ENCODE measurements around the gene SAMD14. TPM values are rescaled to one million over a fixed set of nuclear protein-coding genes. Genes with fewer than 3 reads are reported as not detected.

SAMD14 gene
- total and polyA plus RNA-seq, 2 donors (not counting 1 experiment from before 2014, with no cell fraction given): 2.1 to 3.8 TPM

DNA sequence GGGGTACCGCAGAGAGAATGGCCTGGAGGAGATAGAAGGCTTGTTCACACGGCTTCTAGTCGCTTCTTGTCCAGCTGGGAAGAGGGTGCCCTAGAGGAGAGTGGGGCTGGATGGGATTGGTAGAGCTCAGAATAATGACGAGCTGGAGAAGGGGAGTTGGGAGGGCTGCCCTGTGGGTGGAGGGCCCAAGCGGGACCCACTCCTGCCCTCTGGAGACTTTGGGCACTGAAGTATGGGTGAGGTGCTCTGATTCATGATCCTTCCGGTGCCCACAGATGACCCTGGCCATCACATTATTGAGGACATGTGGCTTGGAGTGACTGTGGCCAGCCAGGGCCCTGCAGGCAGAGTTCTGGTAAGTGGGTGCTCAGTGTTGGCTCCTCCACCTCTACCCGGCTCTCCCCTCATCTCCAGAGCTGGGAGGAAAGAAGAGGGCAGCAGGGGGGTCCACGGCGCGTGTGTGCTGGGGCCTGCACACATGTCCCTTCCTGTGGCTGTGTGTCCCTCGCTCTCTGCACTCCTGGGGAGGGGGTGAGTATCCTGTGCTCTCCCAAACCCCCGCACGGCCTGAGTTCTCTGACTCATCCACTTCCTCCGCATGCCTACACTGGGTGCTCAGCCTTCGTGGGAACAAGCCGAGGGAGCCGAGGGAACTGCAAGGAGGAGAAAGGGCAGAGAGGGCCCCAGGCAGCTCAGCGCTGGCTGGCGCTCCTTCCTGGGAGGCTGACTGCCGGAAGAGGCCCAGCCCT lies 65.5 kb downstream of the SAMD14 start:
- TF ChIP-seq EZH2 (IDR thresholded peaks at IDR 0.05; ENCODE audit: low read length, missing control alignments): no peak
- TF ChIP-seq, protein P1, sequence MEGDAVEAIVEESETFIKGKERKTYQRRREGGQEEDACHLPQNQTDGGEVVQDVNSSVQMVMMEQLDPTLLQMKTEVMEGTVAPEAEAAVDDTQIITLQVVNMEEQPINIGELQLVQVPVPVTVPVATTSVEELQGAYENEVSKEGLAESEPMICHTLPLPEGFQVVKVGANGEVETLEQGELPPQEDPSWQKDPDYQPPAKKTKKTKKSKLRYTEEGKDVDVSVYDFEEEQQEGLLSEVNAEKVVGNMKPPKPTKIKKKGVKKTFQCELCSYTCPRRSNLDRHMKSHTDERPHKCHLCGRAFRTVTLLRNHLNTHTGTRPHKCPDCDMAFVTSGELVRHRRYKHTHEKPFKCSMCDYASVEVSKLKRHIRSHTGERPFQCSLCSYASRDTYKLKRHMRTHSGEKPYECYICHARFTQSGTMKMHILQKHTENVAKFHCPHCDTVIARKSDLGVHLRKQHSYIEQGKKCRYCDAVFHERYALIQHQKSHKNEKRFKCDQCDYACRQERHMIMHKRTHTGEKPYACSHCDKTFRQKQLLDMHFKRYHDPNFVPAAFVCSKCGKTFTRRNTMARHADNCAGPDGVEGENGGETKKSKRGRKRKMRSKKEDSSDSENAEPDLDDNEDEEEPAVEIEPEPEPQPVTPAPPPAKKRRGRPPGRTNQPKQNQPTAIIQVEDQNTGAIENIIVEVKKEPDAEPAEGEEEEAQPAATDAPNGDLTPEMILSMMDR (conservative IDR thresholded peaks at IDR 0.05 in 1 of 2, IDR thresholded peaks at IDR 0.05 in 1 of 2; ENCODE audit: low read depth in 1 of 2, low read length in 2 of 2): no peak
- H2AFZ ChIP-seq (ENCODE audit: low read length): no peak overlapping the region
- H3K4me2 ChIP-seq (ENCODE audit: extremely low read depth, insufficient read depth, low read length): peak overlapping the region; percentile 21
- peaks cover 58% of the 10 kb centered on the region for H3K4me1 ChIP-seq (ENCODE audit: control insufficient read depth, extremely low read depth, insufficient read depth, low read length)
- peaks cover 74% of the 10 kb centered on the region for H3K79me2 ChIP-seq (ENCODE audit: control insufficient read depth, insufficient read depth, low read length)
- H3K36me3 ChIP-seq (ENCODE audit: control insufficient read depth, insufficient read depth, low read length): peaks cover 7% of the 10 kb centered on the region
- H3K9me3 ChIP-seq (ENCODE audit: control insufficient read depth, insufficient read depth, low read depth, low read length): no peaks in the 10 kb centered on the region
- no peaks in the 10 kb centered on the region for H3K27me3 ChIP-seq (ENCODE audit: control insufficient read depth, insufficient read depth, low read length)
- no peak overlapping the region for H3K4me3 ChIP-seq (replicated peaks in 1 of 4; ENCODE audit: control extremely low read depth in 1 of 4, insufficient read depth in 1 of 4, low read depth in 3 of 4, low read length in 4 of 4)
- peak; percentile 92 to 97 for DNase-seq (ENCODE audit: low read depth in 2 of 2)
- no peaks in the 10 kb centered on the region for H4K20me1 ChIP-seq (ENCODE audit: control insufficient read depth, extremely low read depth, insufficient read depth, low read length)
- H3K9ac ChIP-seq (ENCODE audit: insufficient read depth, low read length): peak overlapping the region; percentile 48
- H3K27ac ChIP-seq (ENCODE audit: insufficient read depth, low read length): peak overlapping the region; percentile 86

- peak in 1 of 2 donors; percentile 61 for DNase-seq (ENCODE audit: low read depth in 2 of 2)
- no peak overlapping the region for H3K9ac ChIP-seq (ENCODE audit: insufficient read depth, low read length)
- peak overlapping the region; percentile 48 for H3K4me2 ChIP-seq (ENCODE audit: extremely low read depth, insufficient read depth, low read length)
- no peaks in the 10 kb centered on the region for H3K9me3 ChIP-seq (ENCODE audit: control insufficient read depth, insufficient read depth, low read depth, low read length)
- H3K36me3 ChIP-seq (ENCODE audit: control insufficient read depth, insufficient read depth, low read length): peaks cover 8% of the 10 kb centered on the region
- H3K27me3 ChIP-seq (ENCODE audit: control insufficient read depth, insufficient read depth, low read length): no peaks in the 10 kb centered on the region
- no peak overlapping the region for H2AFZ ChIP-seq (ENCODE audit: low read length)
- H3K27ac ChIP-seq (ENCODE audit: insufficient read depth, low read length): peak overlapping the region; percentile 86
- no peak overlapping the region for H3K4me3 ChIP-seq (replicated peaks in 1 of 4; ENCODE audit: control extremely low read depth in 1 of 4, insufficient read depth in 1 of 4, low read depth in 3 of 4, low read length in 4 of 4)
- no peaks in the 10 kb centered on the region for H4K20me1 ChIP-seq (ENCODE audit: control insufficient read depth, extremely low read depth, insufficient read depth, low read length)
- peaks cover 81% of the 10 kb centered on the region for H3K79me2 ChIP-seq (ENCODE audit: control insufficient read depth, insufficient read depth, low read length)
- H3K4me1 ChIP-seq (ENCODE audit: control insufficient read depth, extremely low read depth, insufficient read depth, low read length): peaks cover 65% of the 10 kb centered on the region
- TF ChIP-seq, protein P1 (conservative IDR thresholded peaks at IDR 0.05 in 1 of 2, IDR thresholded peaks at IDR 0.05 in 1 of 2; ENCODE audit: low read depth in 1 of 2, low read length in 2 of 2): no peak
- no peak for TF ChIP-seq EZH2 (IDR thresholded peaks at IDR 0.05; ENCODE audit: low read length, missing control alignments)
Measured at GRCh38 chr17:50063561-50064252, 66.3 kb downstream of the SAMD14 start.
